Mesenchymal stem cell (in vitro differentiated cells and primary cell): ENCODE measurements around the gene TRIM50.
"Not testable (repeated sequence)": the region's sequence is repeated elsewhere in the genome, so short reads cannot be mapped to it uniquely, and the experiment has no call there.

ENCODE experiments used
- DNase-seq: peaks from one replicate; pipeline ENCODE4 v3.0.0-alpha.2; 2013
- H2AFZ ChIP-seq: one replicate; pipeline ENCODE4 v1.6.1; 2013; ENCODE audit warnings: low read depth, mild to moderate bottlenecking, control low read depth, inconsistent platforms, low read length, moderate library complexity
- H2AK5ac ChIP-seq: 2 replicates; pipeline ENCODE4 v1.6.1; 2013; ENCODE audit warnings: low read length, moderate library complexity, mild to moderate bottlenecking, inconsistent platforms; ENCODE audit not compliant: severe bottlenecking
- H2BK120ac ChIP-seq: one replicate; pipeline ENCODE4 v1.6.1; 2013; ENCODE audit warnings: low read depth, mild to moderate bottlenecking, inconsistent platforms, low read length, moderate library complexity
- H2BK12ac ChIP-seq, 2 experiments: one replicate each; pipeline ENCODE4 v1.6.1; 2013; ENCODE audit warnings: inconsistent platforms in 2 of 2, low read length in 2 of 2, mild to moderate bottlenecking in 2 of 2, moderate library complexity in 2 of 2, control low read depth in 1 of 2
- H2BK15ac ChIP-seq: one replicate; pipeline ENCODE4 v1.6.1; 2013; ENCODE audit warnings: mild to moderate bottlenecking, low read depth, inconsistent platforms; ENCODE audit not compliant: poor library complexity, severe bottlenecking
- H2BK5ac ChIP-seq: 2 replicates; pipeline ENCODE4 v1.6.1; 2013; ENCODE audit warnings: low read depth, mild to moderate bottlenecking, low read length, control low read depth, inconsistent platforms; ENCODE audit not compliant: poor library complexity, severe bottlenecking
- H3K14ac ChIP-seq, 2 experiments: one replicate each; pipeline ENCODE4 v1.6.1; 2013; ENCODE audit warnings: inconsistent platforms in 2 of 2, low read length in 2 of 2, control low read depth in 1 of 2, mild to moderate bottlenecking in 1 of 2, moderate library complexity in 1 of 2
- H3K18ac ChIP-seq, 2 experiments: one replicate each; pipeline ENCODE4 v1.6.1; 2013; ENCODE audit warnings: inconsistent platforms in 2 of 2, low read length in 2 of 2, control low read depth in 1 of 2, low read depth in 1 of 2, mild to moderate bottlenecking in 1 of 2
- H3K23ac ChIP-seq, 2 experiments: one replicate each; pipeline ENCODE4 v1.6.1; 2013; ENCODE audit warnings: inconsistent platforms in 2 of 2, low read length in 2 of 2, mild to moderate bottlenecking in 2 of 2, moderate library complexity in 2 of 2, control low read depth in 1 of 2
- H3K27ac ChIP-seq: 2 replicates; pipeline ENCODE4 v1.5.1; 2013; ENCODE audit warnings: mild to moderate bottlenecking, moderate library complexity, low read length, control low read depth, inconsistent platforms; ENCODE audit not compliant: poor library complexity, severe bottlenecking
- H3K27me3 ChIP-seq, 2 experiments: 2 replicates each; pipeline versions ENCODE4 v1.6.1 to v1.7.0; 2013; ENCODE audit warnings: low read length in 2 of 2, mild to moderate bottlenecking in 2 of 2, moderate library complexity in 2 of 2, control low read depth in 1 of 2, inconsistent platforms in 1 of 2; ENCODE audit not compliant: control insufficient read depth in 1 of 2, insufficient read depth in 1 of 2
- H3K36me3 ChIP-seq, 2 experiments: 2 replicates each; pipeline versions ENCODE4 v1.6.1 to v1.7.0; 2013; ENCODE audit warnings: low read length in 2 of 2, control low read depth in 1 of 2, inconsistent platforms in 1 of 2, low read depth in 1 of 2, mild to moderate bottlenecking in 1 of 2; ENCODE audit not compliant: insufficient read depth in 2 of 2, control insufficient read depth in 1 of 2
- H3K4ac ChIP-seq, 2 experiments: one replicate each; pipeline ENCODE4 v1.6.1; 2013; ENCODE audit warnings: inconsistent platforms in 2 of 2, low read length in 2 of 2, mild to moderate bottlenecking in 2 of 2, moderate library complexity in 2 of 2, control low read depth in 1 of 2, low read depth in 1 of 2
- H3K4me1 ChIP-seq: 2 replicates; pipeline ENCODE4 v1.6.1; 2013; ENCODE audit warnings: low read depth, low read length, control low read depth; ENCODE audit not compliant: control insufficient read depth, insufficient read depth
- H3K4me2 ChIP-seq: 2 replicates; pipeline ENCODE4 v1.6.1; 2013; ENCODE audit warnings: low read length, mild to moderate bottlenecking, inconsistent platforms; ENCODE audit not compliant: poor library complexity, severe bottlenecking
- H3K4me3 ChIP-seq, 2 experiments: 2 replicates each; pipeline versions ENCODE4 v1.5.1 to v1.7.0; 2013; ENCODE audit warnings: low read length in 2 of 2, mild to moderate bottlenecking in 2 of 2, control low read depth in 1 of 2, low read depth in 1 of 2; ENCODE audit not compliant: insufficient read depth in 1 of 2
- H3K79me1 ChIP-seq: replicated peaks from 2 replicates; pipeline ENCODE4 v1.6.1; 2013; ENCODE audit warnings: mild to moderate bottlenecking, control low read depth, low read length, inconsistent platforms; ENCODE audit not compliant: poor library complexity, severe bottlenecking
- H3K9ac ChIP-seq: 2 replicates; pipeline ENCODE4 v1.7.0; 2013; ENCODE audit warnings: mild to moderate bottlenecking, low read length, moderate library complexity
- H3K9me3 ChIP-seq: 2 replicates; pipeline ENCODE4 v1.7.0; 2013; ENCODE audit warnings: mild to moderate bottlenecking, low read length; ENCODE audit not compliant: control insufficient read depth
- H4K8ac ChIP-seq: one replicate; pipeline ENCODE4 v1.6.1; 2013; ENCODE audit warnings: inconsistent platforms, mild to moderate bottlenecking, low read length, moderate library complexity
- H4K91ac ChIP-seq: one replicate; pipeline ENCODE4 v1.6.1; 2013; ENCODE audit warnings: mild to moderate bottlenecking, low read length, inconsistent platforms
- whole genome bisulfite sequencing: methylation state at CpG from one replicate; pipeline ENCODE4 v1.1.7; 2013; ENCODE audit warnings: mixed read lengths; 5-methylcytosine and 5-hydroxymethylcytosine counted together

TRIM50 gene

GRCh38 chr7:73328696-73329095 lies 814 bp upstream of the TRIM50 start:
- H3K4ac ChIP-seq: no peak overlapping the region
- no peaks in the 10 kb centered on the region for H3K9me3 ChIP-seq
- H2BK5ac ChIP-seq: no peak overlapping the region
- no peak overlapping the region for H3K23ac ChIP-seq
- H4K91ac ChIP-seq: no peak overlapping the region
- H3K27me3 ChIP-seq: peaks cover 0 to 41% of the 10 kb centered on the region in 2 experiments
- H3K14ac ChIP-seq: no peak overlapping the region
- no peak overlapping the region for H3K27ac ChIP-seq
- 97% methylated on average over 7 of the region's 10 CpGs for WGBS
- no peak overlapping the region for H2BK120ac ChIP-seq
- no peak overlapping the region for H4K8ac ChIP-seq
- no peak overlapping the region for H3K9ac ChIP-seq
- H2AK5ac ChIP-seq: no peak overlapping the region
- H3K4me3 ChIP-seq: no peak overlapping the region
- H3K36me3 ChIP-seq: no peaks in the 10 kb centered on the region
- H2AFZ ChIP-seq: no peak overlapping the region
- H3K4me2 ChIP-seq: no peak overlapping the region
- no peak overlapping the region for H2BK15ac ChIP-seq
- H3K79me1 ChIP-seq: no peaks in the 10 kb centered on the region
- no peak overlapping the region for H3K18ac ChIP-seq
- DNase-seq: no peak
- H2BK12ac ChIP-seq: no peak overlapping the region
- H3K4me1 ChIP-seq: peaks cover 13% of the 10 kb centered on the region

GRCh38 chr7:73327449-73327848 lies 433 bp downstream of the TRIM50 start:
- H3K4me2 ChIP-seq, H2AK5ac ChIP-seq, H2BK120ac ChIP-seq, DNase-seq, H3K36me3 ChIP-seq, H3K23ac ChIP-seq, H4K91ac ChIP-seq, H3K9me3 ChIP-seq, H3K4me3 ChIP-seq, H3K79me1 ChIP-seq, H3K9ac ChIP-seq, H3K18ac ChIP-seq, H2BK5ac ChIP-seq, H2BK12ac ChIP-seq, H3K4ac ChIP-seq, H2AFZ ChIP-seq, H3K14ac ChIP-seq, H4K8ac ChIP-seq, H2BK15ac ChIP-seq, H3K27ac ChIP-seq: not testable (repeated sequence)
- 96% methylated on average over 7 of the region's 13 CpGs for WGBS
- peaks cover 0 to 37% of the 10 kb centered on the region in 2 experiments for H3K27me3 ChIP-seq
- H3K4me1 ChIP-seq: peaks cover 14% of the 10 kb centered on the region

GRCh38 chr7:73325424-73325823 lies 2.5 kb downstream of the TRIM50 start:
- not testable (repeated sequence) for H2AFZ ChIP-seq, H3K4me1 ChIP-seq, H4K8ac ChIP-seq, H3K23ac ChIP-seq, H3K4ac ChIP-seq, DNase-seq, H2AK5ac ChIP-seq, H3K36me3 ChIP-seq, H2BK12ac ChIP-seq, H3K9me3 ChIP-seq, H3K14ac ChIP-seq, H2BK15ac ChIP-seq, H3K4me2 ChIP-seq, H4K91ac ChIP-seq, H2BK5ac ChIP-seq, H2BK120ac ChIP-seq, H3K79me1 ChIP-seq, H3K18ac ChIP-seq, H3K9ac ChIP-seq, H3K4me3 ChIP-seq, H3K27ac ChIP-seq
- peaks cover 0 to 29% of the 10 kb centered on the region in 2 experiments for H3K27me3 ChIP-seq
- 77% methylated on average over 4 of the region's 6 CpGs for WGBS

GRCh38 chr7:73324081-73324845 lies 3.6 kb downstream of the TRIM50 start:
- H3K23ac ChIP-seq, H2BK5ac ChIP-seq, H2BK12ac ChIP-seq, H3K79me1 ChIP-seq, H3K36me3 ChIP-seq, H3K9ac ChIP-seq, H2AK5ac ChIP-seq, H2BK15ac ChIP-seq, H3K4ac ChIP-seq, H3K9me3 ChIP-seq, H4K91ac ChIP-seq, H2BK120ac ChIP-seq, H3K14ac ChIP-seq, H3K4me1 ChIP-seq, H2AFZ ChIP-seq, H3K27ac ChIP-seq: not testable (repeated sequence)
- Histone ChIP-seq H3K4me3 (peak overlapping the region; percentile 40 to 47), H3K27me3 (peaks cover 0 to 31% of the 10 kb centered on the region in 2 experiments), H3K18ac (peak overlapping the region in 1 of 2 experiments; percentile 37), H3K4me2 (peak overlapping the region; percentile 23), H4K8ac (peak overlapping the region; percentile 42)
- DNase-seq: peak; percentile 55
- 50% methylated on average over 24 of the region's 31 CpGs for WGBS
